Ramos (cell line): ENCODE data around the gene MGAT4C.
"Not testable (repeated sequence)": the region's sequence is repeated elsewhere in the genome, so short reads cannot be mapped to it uniquely, and the experiment has no call there.

ENCODE experiments used
- in situ Hi-C: fragments of 300-500 bp; cut with MboI; formaldehyde crosslinking; loops from one replicate; pipeline ENCODE4 v1.14.3; 2022; ENCODE audit warnings: low sequenced_read_pairs; ENCODE audit not compliant: unreplicated experiment

The MGAT4C gene

DNA sequence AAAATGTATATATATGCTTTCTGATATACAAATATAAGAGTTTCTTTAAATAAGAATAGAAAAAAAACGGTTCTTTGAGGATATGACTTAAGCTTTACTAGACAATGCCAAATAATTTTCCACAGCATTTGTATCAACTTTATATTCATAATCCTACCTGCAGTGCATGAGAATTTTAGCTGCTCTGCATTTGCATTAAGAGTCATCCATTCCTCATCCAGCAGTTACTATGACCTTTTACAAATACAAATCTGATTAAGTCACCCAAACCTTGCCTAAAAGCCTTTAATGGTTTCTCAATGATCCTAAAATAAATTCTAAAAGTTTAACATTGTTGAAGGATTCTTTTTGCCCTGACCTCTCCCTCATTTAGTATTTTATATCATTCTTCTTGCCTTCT is 116.5 kb downstream of the MGAT4C start:
- in situ Hi-C loops, result no loop called here

DNA sequence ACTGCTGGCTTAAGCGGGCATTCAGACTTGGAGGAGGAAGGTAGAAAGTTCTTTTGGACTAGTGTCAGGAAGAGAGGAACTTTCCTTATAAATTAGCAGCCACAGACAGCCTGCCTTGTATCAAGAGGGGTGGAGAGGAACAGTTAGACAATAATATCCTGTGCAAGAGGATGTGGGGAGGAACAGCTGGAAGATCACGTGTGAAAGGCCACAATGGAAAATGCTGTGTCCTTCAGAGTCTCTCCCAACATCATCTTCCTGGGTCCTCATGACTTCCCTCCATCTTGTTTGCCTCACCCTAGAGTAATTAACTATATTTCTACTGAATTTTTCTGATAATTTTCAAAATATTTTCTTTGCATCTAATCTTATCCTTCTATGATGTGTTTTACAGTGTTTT is 117.4 kb downstream of the MGAT4C start:
- in situ Hi-C loops, result no loop called here

DNA sequence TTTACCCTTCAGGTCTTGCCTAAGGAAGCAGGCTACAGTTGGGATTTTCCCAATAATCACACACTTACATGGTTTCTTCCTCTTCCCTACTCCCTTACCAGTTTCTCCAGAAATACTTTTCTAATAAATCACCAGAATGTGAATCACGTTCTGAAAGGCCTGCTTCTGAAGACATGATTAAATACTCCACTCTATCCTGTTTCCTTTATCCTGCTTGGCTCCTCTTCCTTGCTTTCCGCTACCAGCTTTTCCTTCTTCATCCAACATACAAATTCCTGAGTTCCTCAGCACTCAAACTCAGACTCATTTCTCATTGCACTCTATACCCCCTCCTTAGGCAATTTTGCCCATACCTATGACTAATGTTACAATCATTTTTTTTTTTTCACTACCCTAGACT is 118.3 kb downstream of the MGAT4C start:
- in situ Hi-C loops, result no loop called here

DNA sequence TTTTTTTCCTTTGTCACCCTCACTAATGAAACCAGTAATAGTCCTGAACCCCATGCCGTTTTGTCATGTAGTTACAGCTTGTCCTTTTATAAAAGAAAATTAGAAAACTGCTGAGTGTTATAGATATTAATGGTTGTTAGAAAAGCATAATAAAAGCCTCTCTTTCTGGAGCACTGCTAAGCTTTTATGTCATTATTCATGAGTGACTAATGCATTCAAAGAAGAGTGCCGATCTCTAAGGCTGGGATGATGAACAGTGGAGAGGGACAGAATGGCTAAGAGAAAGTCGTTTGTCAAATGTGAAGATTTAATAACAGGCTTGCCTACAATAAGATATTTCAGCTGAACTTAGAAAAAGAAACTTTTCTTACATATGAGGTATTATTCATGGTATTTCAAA is 121.6 kb downstream of the MGAT4C start:
- in situ Hi-C loops, result no loop called here

DNA sequence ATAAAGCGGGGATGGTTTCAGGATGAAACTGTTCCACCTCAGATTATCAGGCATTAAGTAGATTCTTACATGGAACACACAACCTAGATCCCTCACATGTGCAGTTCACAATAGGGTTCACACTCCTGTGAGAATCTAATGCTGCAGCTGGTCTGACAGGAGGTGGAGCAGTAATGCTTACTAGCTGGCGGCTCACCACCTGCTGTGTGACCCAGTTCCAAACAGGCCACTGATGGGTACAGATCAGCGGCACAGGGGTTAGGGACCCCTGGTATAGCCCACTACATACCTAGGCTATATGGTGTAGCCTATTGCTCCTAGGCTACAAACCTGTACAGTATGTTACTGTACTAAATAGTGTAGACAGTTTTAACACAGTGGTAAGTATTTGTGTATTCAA is 129.3 kb downstream of the MGAT4C start:
- in situ Hi-C loops, result not testable (repeated sequence)

DNA sequence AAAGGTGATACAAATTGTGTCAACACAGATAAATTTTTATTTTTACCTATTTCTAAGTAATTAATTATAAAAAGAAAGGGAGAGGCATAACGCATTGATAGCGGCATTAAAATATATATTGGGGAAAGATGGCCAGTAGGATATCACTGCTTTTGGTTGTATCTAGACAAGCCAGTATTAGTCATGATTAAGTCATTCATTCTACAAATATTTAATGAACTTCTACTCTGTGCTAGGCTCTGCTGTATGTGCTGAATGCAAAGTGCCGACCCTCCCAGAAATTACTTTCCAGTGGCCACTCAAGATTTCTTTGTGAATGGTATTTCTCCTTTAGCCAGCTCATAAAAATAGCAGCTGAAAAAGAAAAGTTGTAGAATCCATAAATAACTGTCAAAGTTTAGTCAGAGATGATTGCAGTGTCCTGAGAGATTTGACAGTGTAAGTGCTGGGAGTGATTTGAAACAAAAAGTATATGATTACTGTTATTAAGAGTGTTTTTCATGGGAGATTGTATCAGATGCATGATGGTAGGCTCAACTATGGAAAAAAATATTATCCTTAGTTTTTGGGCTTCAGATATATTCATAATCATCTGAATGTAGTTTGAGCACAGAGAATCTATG is 133.2 kb downstream of the MGAT4C start:
- in situ Hi-C loops, result no loop called here

DNA sequence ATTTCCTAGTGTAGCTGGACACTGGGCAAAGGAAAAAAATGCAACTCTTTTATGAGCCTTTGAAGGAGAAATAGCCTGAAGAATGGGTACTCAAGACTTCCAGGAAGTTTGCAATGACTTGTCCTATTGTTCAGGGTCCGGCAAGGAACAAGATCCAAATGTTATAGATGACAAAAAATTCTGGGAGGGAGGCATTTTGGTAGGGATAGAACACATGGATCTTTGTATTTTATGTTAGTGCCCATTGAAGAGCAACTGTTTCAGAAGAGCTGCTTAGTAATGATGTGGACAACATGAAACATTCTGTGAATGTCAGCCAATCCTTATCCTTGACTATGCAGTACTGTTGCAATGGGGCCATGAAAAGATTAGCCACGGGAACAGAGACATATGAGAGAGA is 138.0 kb downstream of the MGAT4C start:
- in situ Hi-C loops, result no loop called here

DNA sequence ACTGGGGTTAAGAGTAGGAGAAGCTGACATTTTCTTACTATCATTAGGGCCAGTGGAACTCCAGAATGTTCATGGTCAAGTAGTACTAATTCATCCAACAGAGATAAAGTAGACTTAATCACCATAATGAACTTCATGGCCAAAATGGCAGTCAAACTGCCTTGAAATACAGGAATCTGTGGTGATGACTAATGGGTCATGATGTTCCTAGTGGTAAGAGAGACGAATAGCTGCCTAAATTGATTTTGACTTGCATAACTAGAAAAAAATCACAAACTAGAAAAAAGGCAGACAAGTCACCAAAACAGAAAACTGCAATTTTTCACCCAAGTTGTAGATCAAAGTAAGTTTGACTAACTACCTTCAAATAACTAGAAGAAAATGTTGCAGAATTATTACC is 138.5 kb downstream of the MGAT4C start:
- in situ Hi-C loops, result no loop called here

DNA sequence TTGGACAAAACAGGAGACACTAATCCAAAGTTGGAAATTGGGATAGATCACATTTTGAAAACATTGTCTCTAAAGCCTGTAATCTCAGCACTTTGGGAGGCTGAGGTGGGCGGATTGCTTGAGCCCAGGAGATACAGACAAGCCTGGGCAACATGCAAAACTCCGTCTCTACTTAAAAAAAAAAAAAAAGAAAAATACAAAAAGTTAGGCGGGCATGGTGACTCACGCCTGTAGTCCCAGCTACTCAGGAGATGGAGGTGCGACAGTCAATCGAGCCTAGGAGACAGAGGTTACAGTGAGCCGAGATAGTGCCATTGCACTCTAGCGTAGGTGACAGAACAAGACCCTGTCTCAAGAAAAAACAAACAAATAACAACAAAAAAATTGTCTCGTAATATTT is 152.1 kb downstream of the MGAT4C start:
- in situ Hi-C loops, result no loop called here

DNA sequence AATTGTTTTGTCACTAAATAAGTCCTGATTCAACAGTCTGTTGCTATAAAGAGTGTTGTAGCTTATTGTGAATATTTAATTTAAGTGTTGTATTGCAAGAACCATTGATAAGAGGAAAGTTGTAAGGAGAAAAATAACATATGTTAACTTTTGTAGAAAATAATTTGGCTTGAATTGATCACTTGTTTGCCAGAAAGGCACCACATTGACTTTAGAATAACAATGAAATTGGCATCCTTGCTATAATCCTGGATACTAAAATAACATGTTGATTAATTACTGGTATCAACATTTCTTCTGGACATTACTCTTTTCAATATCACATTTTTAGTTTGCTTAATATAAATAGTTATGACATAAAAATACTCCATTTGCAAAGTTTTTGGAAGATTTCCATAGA is 159.0 kb downstream of the MGAT4C start:
- in situ Hi-C loops, result no loop called here

DNA sequence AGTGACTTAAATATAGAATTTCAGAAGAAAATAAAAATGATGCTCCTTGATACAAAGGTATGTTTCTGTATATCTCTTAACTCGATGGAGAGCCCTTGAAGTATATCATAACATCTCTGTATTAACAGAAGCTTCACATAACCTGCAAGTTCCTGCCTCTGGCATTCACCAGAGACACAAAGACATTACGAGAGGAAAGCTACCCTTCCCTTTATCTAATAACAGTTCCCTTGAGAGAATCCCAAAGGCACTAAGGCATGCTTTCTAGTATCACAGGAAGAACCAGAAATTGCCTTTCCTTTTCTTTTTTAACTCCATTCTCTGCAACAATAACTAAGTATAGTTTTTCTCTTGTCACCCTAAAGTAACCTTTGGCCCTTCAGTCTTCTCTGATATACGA is 164.5 kb downstream of the MGAT4C start:
- in situ Hi-C loops, result no loop called here

DNA sequence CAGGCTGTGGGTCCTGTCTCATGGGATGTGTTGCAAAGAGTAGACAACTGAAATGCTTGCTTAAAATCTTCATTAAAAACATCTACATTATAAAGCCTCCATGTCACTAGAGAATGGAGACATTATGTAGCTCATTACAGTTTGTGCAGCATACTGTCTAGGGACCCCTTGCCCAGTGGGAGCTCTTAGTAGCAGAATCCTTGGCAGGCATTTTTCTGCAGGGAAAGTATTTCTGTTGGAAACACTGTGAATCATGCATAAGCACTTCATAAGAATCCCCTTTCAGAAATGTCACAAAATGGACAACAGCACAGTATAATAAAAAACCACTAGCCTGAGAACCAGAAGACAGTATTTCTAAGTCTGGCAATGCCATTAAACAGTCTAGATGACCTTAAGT is 174.3 kb downstream of the MGAT4C start:
- in situ Hi-C loops, result no loop called here

DNA sequence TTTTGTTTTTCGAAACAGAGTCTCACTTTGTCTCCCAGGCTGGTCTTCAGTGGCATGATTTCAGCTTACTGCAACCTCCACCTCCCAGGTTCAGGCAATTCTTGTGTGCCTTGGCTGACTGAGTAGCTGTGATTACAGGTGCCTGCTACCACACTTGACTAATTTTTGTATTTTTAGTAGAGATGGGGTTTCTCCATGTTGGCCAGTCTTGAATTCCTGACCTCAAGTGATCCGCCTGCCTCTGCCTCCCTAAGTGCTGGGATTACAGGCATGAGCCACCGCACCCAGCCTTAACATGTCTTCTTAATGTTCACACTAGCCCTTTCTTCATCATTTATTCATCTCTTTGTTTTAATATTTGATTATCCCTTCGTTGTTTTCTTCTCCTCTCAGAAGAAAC is 197.1 kb downstream of the MGAT4C start:
- in situ Hi-C loops, result not testable (repeated sequence)

DNA sequence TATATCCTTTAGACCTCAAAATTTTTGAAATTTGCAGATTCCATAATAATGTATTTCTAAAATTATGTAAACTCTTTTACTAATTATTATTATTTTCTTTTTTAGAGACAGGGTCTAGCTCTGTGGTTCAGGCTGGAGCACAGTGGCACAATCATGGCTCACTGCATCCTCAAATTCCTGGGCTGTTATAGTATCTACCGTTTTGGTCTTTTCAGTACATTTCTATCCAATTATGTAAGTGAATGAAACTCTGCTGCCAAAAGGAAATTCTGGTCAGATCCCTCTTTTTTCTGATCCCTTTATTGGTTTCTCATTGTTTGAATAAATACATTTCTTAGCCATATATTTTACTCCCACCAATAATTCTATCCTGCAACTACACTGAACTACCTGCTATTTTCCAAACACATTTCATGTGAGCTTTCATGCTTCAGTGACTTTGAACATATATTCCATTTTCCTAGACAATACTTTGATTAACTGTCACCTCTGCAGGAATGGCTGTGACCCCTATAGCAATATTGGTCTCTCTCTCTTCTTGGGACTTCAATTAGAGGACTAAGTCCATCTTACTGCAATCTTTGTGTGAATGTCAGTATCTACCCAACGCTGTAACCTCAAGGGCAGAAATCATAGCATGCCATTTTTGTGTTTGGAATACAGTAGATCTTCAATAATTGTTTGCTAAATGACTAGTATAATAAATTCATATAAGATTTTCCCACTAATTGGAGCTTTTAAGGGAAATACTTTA is 198.9 kb downstream of the MGAT4C start:
- in situ Hi-C loops, result no loop called here

DNA sequence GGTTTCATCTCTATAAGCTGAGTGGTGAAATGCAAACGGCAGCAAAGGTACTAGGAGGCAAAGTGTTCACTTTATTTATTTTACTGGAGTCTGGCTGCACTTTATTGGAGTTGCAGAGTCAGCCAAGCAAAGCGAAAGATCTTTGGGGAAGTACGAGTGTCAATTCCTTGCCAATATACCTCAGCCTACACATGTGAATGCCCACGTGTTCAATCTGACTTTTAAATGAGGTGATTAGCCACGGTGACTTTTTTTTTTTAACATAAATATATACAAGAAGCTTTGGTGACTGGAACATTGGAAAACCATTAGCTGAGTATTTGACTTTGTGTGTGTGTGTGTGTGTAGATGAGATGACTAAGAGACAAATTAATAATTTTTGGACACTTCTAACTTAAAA is 203.3 kb downstream of the MGAT4C start:
- in situ Hi-C loops, result no loop called here

DNA sequence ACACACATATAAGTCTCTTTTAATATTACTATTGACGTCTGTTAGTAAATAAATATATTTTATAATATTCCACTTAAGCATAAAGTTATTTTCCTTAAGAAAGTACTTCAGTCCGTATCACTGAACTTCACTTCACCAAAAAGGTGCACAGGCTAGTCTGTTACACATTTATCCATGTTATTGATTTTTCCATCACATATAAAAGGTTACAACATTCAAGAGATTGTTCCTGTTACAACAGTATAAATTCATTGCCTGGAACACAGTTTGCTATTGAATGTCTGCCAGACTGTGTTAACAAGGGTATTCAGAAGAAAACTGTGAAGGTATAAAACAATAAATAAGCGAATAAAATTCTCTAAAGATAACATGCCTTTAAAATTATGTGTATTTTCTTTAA is 206.2 kb downstream of the MGAT4C start:
- in situ Hi-C loops, result no loop called here

DNA sequence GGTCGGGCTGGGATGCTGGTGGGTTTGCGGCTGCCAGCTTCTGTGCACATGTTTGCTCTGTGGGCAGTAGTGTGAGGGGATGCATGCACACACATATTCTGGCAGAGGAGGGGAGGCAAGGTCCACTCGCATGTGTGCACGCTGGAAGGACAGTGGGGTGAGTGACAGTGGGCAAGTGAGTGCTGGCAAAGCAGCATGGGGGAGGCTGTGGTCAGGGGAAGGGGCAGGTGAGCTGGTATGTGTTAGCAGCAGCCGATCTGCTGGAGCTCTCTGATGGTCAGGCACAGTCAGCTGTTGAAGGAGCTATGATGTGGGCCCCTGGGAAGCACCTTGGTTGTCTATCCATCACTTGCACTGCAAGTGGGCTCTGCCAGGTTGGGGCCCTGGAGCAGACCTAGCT is 211.8 kb downstream of the MGAT4C start:
- in situ Hi-C loops, result no loop called here

DNA sequence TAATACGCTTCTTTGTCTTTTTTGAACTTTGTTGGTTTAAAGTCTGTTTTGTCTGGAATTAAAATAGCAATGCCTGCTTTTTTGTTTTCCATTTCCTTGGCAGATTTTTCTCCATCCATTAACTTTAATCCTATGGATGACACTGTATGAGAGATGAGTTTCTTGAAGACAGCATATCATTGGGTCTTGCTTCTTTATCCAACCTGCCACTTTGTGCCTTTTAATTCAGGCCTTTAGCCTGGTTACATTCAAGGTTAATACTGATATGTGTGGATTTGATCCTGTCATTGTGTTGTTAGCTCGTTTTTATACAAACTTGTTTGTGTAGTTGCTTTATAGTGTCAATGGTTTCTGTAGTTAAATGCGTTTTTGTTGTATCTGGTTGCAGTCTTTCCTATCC is 214.1 kb downstream of the MGAT4C start:
- in situ Hi-C loops, result no loop called here

DNA sequence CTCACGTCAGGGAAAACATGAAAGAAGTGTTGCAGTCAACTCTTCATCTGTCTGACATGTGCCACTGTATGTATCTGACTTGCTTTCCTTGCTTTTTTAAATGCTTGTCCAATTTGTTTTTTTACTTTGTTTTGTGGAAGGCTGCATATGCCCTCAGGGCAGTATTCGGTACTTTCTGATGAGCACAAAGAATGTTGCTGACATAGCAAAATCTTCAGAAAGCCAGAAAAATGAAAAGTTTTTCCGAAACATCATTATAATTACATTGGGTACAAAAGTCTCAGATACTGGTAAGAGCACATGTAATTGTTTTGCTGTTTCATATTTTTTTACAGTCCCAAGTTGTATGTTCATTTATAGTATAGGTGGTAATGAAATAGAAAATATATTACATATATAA is 237.8 kb downstream of the MGAT4C start:
- in situ Hi-C loops, result no loop called here

DNA sequence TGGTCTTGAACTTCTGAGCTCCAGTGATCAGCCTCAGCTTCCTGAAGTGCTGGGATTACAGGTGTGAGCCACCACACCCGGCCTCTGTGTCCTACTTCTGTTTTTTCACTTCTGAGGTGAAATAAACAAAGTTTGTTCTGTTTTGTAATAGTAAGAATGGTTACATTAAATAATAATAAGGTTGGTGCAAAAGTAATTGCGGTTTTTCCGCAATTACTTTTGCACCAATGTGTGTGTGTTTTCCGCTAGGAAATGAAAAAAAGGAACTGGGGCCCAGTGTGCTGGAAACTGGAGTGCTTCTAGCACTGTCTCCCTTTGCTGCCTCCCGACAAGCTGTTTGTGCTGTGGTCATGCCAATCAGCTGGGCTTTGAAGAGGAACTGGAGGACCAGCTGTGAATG is 241.2 kb downstream of the MGAT4C start:
- in situ Hi-C loops, result no loop called here

DNA sequence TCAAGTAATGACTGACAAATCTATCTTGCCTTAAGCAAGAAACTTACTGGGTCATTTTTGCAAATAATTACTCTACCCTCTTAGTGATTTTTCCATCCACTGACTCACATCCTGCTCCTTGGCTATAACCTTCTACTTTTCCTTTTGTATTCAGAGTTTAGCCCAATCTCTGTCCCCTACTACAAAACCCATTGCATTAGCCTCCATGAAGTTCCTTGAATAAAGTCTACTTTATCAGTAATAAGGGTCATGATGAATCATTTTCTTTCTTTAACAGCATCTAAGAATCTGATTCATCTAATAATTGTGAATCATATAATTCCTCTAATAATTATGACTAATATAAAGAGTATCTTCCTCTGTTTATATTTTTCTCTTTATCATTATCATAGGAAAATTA is 249.5 kb downstream of the MGAT4C start:
- in situ Hi-C loops, result no loop called here

DNA sequence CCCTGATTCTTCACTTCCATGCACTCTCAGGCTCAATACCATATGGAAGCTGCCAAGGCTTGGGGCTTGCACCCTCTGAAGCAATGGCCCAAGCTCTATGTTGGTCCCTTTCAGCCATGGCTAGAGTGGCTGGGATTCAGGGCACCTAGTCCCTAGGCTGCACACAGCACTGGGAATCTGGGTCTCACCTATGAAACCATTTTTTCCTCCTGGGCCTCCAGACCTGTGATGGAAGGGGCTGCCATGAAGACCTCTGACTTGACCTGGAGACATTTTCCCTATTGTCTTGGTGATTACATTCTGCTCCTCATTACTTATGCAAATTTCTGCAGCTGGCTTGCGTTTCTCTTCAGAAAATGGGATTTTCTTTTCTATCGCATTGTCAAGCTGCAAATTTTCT is 258.1 kb downstream of the MGAT4C start:
- in situ Hi-C loops, result no loop called here
